C4-2B (cell line): Measurements from ENCODE around the gene PDE6G.

Experiments
- CTCF ChIP-seq: fragments of 450-650 bp; conservative IDR thresholded peaks from 2 replicates; pipeline ENCODE4 v1.5.1; 2017; ENCODE audit warnings: mild to moderate bottlenecking
- ZFX ChIP-seq: fragments of 450-650 bp; IDR thresholded peaks from 2 replicates; pipeline ENCODE4 v1.6.1; 2017

- TF ChIP-seq CTCF (no peak), ZFX (no peak)
These were observed 49.3 kb upstream of the PDE6G start for GRCh38 chr17:81705518-81706231.
